WTC11 (cell line): ENCODE results near the gene ARHGAP10.

Experiments
- ATF1 ChIP-seq: sonication (generic); formaldehyde crosslinking; IDR thresholded peaks from 2 replicates; pipeline ENCODE4 v1.8.1; 2023; ENCODE audit warnings: mild to moderate bottlenecking, moderate library complexity, missing genetic modification reagents
- CREB1 ChIP-seq: sonication (generic); formaldehyde crosslinking; IDR thresholded peaks from 2 replicates; pipeline ENCODE4 v1.8.0; 2023; ENCODE audit warnings: mild to moderate bottlenecking, missing genetic modification reagents
- CREM ChIP-seq: sonication (generic); formaldehyde crosslinking; IDR thresholded peaks from 2 replicates; pipeline ENCODE4 v1.8.1; 2022; ENCODE audit warnings: mild to moderate bottlenecking, missing genetic modification reagents, moderate library complexity
- JUN ChIP-seq: sonication (generic); formaldehyde crosslinking; IDR thresholded peaks from 2 replicates; pipeline ENCODE4 v1.8.0; 2023; ENCODE audit warnings: mild to moderate bottlenecking, missing genetic modification reagents
- NFYB ChIP-seq: sonication (generic); formaldehyde crosslinking; conservative IDR thresholded peaks from 2 replicates; pipeline ENCODE4 v1.8.0; 2022; ENCODE audit warnings: low read depth, missing genetic modification reagents
- NR2C2 ChIP-seq: sonication (generic); formaldehyde crosslinking; IDR thresholded peaks from 2 replicates; pipeline ENCODE4 v1.8.0; 2022; ENCODE audit warnings: mild to moderate bottlenecking, missing genetic modification reagents
- SP1 ChIP-seq: sonication (generic); formaldehyde crosslinking; conservative IDR thresholded peaks from 2 replicates; pipeline ENCODE4 v1.8.1; 2022; ENCODE audit warnings: missing genetic modification reagents
- TEAD4 ChIP-seq: sonication (generic); formaldehyde crosslinking; IDR thresholded peaks from 2 replicates; pipeline ENCODE4 v1.8.0; 2022; ENCODE audit warnings: mild to moderate bottlenecking, missing genetic modification reagents
- TP53 ChIP-seq: sonication (generic); formaldehyde crosslinking; IDR thresholded peaks from 2 replicates; pipeline ENCODE4 v1.8.1; 2023; ENCODE audit warnings: mild to moderate bottlenecking, missing genetic modification reagents
- ZNF121 ChIP-seq: sonication (generic); formaldehyde crosslinking; IDR thresholded peaks from 2 replicates; pipeline ENCODE4 v1.8.0; 2023; ENCODE audit warnings: missing genetic modification reagents
- TF ChIP-seq, protein P1 (sequence below): fragments of 200-600 bp; IDR thresholded peaks from 2 replicates; pipeline ENCODE4 v1.8.0; 2022; ENCODE audit warnings: antibody characterized with exemption
- TF ChIP-seq, protein P2 (sequence below): sonication (generic); formaldehyde crosslinking; IDR thresholded peaks from 2 replicates; pipeline ENCODE4 v1.8.0; 2022; ENCODE audit warnings: mild to moderate bottlenecking, missing genetic modification reagents
- TF ChIP-seq, protein P3 (sequence below): sonication (generic); formaldehyde crosslinking; IDR thresholded peaks from 2 replicates; pipeline ENCODE4 v1.8.1; 2022; ENCODE audit warnings: missing genetic modification reagents, borderline replicate concordance
- TF ChIP-seq, protein P4 (sequence below): fragments of 250-450 bp; sonication (Bioruptor Pico); IDR thresholded peaks from 2 replicates; pipeline ENCODE4 v1.9.0; 2021; ENCODE audit warnings: mild to moderate bottlenecking

DNA sequence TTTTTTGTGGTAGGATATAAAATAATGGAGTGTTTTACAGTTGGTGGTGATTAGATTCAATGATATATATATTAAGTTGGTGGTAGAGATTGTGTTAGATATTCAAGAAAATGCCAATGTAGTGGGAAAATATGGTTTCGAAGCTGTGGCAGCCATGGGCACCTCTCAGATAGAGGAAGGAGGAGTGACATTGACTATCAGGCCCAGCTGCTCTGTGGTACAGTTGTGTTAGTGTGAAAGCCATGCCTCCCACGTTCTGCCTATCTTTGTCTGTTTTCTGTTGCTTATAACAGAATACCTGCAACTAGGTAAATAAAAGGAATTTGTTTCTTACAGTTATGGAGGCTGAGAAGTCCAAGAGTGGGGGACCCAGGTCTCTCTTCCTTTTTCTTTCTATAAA is 101.9 kb downstream of the ARHGAP10 start:
- TF ChIP-seq NFYB (CRISPR knock-in tag) (no peak), ZNF121 (CRISPR knock-in tag) (no peak), NR2C2 (CRISPR knock-in tag) (no peak), ATF1 (no peak), CREM (no peak), TP53 (CRISPR knock-in tag) (no peak), JUN (CRISPR knock-in tag) (no peak), TEAD4 (CRISPR knock-in tag) (no peak), CREB1 (CRISPR knock-in tag) (no peak), SP1 (CRISPR knock-in tag) (no peak)
- TF ChIP-seq, protein P1, sequence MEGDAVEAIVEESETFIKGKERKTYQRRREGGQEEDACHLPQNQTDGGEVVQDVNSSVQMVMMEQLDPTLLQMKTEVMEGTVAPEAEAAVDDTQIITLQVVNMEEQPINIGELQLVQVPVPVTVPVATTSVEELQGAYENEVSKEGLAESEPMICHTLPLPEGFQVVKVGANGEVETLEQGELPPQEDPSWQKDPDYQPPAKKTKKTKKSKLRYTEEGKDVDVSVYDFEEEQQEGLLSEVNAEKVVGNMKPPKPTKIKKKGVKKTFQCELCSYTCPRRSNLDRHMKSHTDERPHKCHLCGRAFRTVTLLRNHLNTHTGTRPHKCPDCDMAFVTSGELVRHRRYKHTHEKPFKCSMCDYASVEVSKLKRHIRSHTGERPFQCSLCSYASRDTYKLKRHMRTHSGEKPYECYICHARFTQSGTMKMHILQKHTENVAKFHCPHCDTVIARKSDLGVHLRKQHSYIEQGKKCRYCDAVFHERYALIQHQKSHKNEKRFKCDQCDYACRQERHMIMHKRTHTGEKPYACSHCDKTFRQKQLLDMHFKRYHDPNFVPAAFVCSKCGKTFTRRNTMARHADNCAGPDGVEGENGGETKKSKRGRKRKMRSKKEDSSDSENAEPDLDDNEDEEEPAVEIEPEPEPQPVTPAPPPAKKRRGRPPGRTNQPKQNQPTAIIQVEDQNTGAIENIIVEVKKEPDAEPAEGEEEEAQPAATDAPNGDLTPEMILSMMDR, result no peak
- TF ChIP-seq, protein P2, sequence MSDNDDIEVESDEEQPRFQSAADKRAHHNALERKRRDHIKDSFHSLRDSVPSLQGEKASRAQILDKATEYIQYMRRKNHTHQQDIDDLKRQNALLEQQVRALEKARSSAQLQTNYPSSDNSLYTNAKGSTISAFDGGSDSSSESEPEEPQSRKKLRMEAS, result no peak
- TF ChIP-seq, protein P3, sequence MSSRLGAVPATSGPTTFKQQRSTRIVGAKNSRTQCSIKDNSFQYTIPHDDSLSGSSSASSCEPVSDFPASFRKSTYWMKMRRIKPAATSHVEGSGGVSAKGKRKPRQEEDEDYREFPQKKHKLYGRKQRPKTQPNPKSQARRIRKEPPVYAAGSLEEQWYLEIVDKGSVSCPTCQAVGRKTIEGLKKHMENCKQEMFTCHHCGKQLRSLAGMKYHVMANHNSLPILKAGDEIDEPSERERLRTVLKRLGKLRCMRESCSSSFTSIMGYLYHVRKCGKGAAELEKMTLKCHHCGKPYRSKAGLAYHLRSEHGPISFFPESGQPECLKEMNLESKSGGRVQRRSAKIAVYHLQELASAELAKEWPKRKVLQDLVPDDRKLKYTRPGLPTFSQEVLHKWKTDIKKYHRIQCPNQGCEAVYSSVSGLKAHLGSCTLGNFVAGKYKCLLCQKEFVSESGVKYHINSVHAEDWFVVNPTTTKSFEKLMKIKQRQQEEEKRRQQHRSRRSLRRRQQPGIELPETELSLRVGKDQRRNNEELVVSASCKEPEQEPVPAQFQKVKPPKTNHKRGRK (CRISPR knock-in tag), result no peak
- TF ChIP-seq, protein P4, sequence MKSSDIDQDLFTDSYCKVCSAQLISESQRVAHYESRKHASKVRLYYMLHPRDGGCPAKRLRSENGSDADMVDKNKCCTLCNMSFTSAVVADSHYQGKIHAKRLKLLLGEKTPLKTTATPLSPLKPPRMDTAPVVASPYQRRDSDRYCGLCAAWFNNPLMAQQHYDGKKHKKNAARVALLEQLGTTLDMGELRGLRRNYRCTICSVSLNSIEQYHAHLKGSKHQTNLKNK, result no peak
